GM12878 (cell line): Measurements from ENCODE around the gene SHROOM2. TPM values are rescaled to one million over a fixed set of nuclear protein-coding genes. Genes with fewer than 3 reads are reported as not detected.

Source experiments
- ATAC-seq: fragments of 200-7000 bp; cut with Tn5 transposase; 3 replicates; pipeline ENCODE4 v1.9.1; 2020; ENCODE audit warnings: mild to moderate bottlenecking, moderate library complexity
- BruUV-seq: library from RNA; stranded (reverse); fragments of 400-500 nt; replicated peaks from 2 replicates; lab custom pipeline; 2021; lab: Mats Ljungman, UMichigan
- CTCF ChIA-PET: fragments of 300-600 bp; sonication (Branson Sonifier 250); formaldehyde crosslinking; extraction: SDS; loops from one replicate; lab custom pipeline; 2021; ENCODE audit warnings: inconsistent platforms; lab: Yijun Ruan, JAX
- POLR2A ChIA-PET: fragments of 350-600 bp; formaldehyde crosslinking; extraction: SDS; loops from one replicate; lab custom pipeline; 2021; ENCODE audit warnings: inconsistent platforms; lab: Charles Lee
- RAD21 ChIA-PET: fragments of 300-600 bp; sonication (Branson Sonifier 250); formaldehyde crosslinking; loops from one replicate; lab custom pipeline; 2023; ENCODE audit warnings: antibody characterized with exemption; ENCODE audit not compliant: unreplicated experiment; lab: Charles Lee
- SMC1A ChIA-PET: fragments of 300-600 bp; sonication (Branson Sonifier 250); formaldehyde crosslinking; loops from one replicate; lab custom pipeline; 2023; ENCODE audit not compliant: unreplicated experiment, uncharacterized antibody; lab: Charles Lee
- DNase-seq: peaks from one replicate; pipeline ENCODE4 v3.0.0-alpha.2; 2011; ENCODE audit warnings: low read depth, low spot score
- FAIRE-seq: peaks from 3 replicates; lab custom pipeline; 2011; peaks lifted over from hg19 to GRCh38; lab: Jason Lieb, UNC
- H2AFZ ChIP-seq: 2 replicates; pipeline ENCODE4 v1.6.0; 2011; ENCODE audit warnings: low read depth, low read length, control low read depth; ENCODE audit not compliant: control insufficient read depth
- H3K27ac ChIP-seq: 2 replicates; pipeline ENCODE4 v1.5.1; 2011; ENCODE audit warnings: control low read depth; ENCODE audit not compliant: control insufficient read depth, insufficient read depth
- H3K27me3 ChIP-seq, 2 experiments: replicated peaks in 1 of 2; 2 replicates each; pipeline versions ENCODE4 v1.6.0 to v1.6.1; 2011; ENCODE audit warnings: low read length in 1 of 2; ENCODE audit not compliant: control insufficient read depth in 2 of 2, insufficient read depth in 2 of 2
- H3K36me3 ChIP-seq, 2 experiments: 2 replicates each; pipeline ENCODE4 v1.5.1; 2011; ENCODE audit warnings: low read length in 1 of 2; ENCODE audit not compliant: control insufficient read depth in 2 of 2, insufficient read depth in 2 of 2
- H3K4me1 ChIP-seq: 2 replicates; pipeline ENCODE4 v1.6.1; 2011; ENCODE audit warnings: mild to moderate bottlenecking, low read length, moderate library complexity, mixed read lengths; ENCODE audit not compliant: control insufficient read depth, insufficient read depth
- H3K4me2 ChIP-seq: 2 replicates; pipeline ENCODE4 v1.6.0; 2011; ENCODE audit warnings: control low read depth; ENCODE audit not compliant: control insufficient read depth, insufficient read depth
- H3K4me3 ChIP-seq: fragments of 200-600 bp; sonication (generic); 2 replicates; pipeline ENCODE4 v1.5.1; 2016
- H3K79me2 ChIP-seq: 2 replicates; pipeline ENCODE4 v1.6.0; 2011; ENCODE audit warnings: low read length; ENCODE audit not compliant: control insufficient read depth, insufficient read depth
- H3K9ac ChIP-seq: 2 replicates; pipeline ENCODE4 v1.8.0; 2011; ENCODE audit warnings: low read length, control low read depth, mixed read lengths; ENCODE audit not compliant: control insufficient read depth, insufficient read depth
- H3K9me3 ChIP-seq: replicated peaks from 3 replicates; pipeline ENCODE4 v1.5.1; 2011; ENCODE audit warnings: mild to moderate bottlenecking, low read length; ENCODE audit not compliant: control insufficient read depth, insufficient read depth
- H4K20me1 ChIP-seq: 2 replicates; pipeline ENCODE4 v1.6.0; 2011; ENCODE audit not compliant: control insufficient read depth, insufficient read depth
- BCL11A ChIP-seq: IDR thresholded peaks from 2 replicates; pipeline ENCODE4 v1.6.1; 2011; ENCODE audit warnings: low read depth, low read length
- BHLHE40 ChIP-seq, 2 experiments: fragments of 450-650 bp in 1 of 2; IDR thresholded peaks; 2 replicates each; pipeline ENCODE4 v1.6.1; 2011 to 2017; ENCODE audit warnings: low read depth in 2 of 2, borderline replicate concordance in 1 of 2, improper control_type of control experiment in 1 of 2, low read length in 1 of 2, mild to moderate bottlenecking in 1 of 2
- EGR1 ChIP-seq, 2 experiments: IDR thresholded peaks; 1 replicate in 1 of 2; 2 replicates in 1 of 2; pipeline ENCODE4 v1.6.1; 2011 to 2012; ENCODE audit warnings: low read depth in 2 of 2, low read length in 2 of 2, borderline replicate concordance in 1 of 2, mild to moderate bottlenecking in 1 of 2, moderate library complexity in 1 of 2
- JUNB ChIP-seq: IDR thresholded peaks from 2 replicates; pipeline ENCODE4 v1.6.1; 2016; ENCODE audit warnings: antibody characterized with exemption, mild to moderate bottlenecking
- MYB ChIP-seq: fragments of 150-350 bp; IDR thresholded peaks from 2 replicates; pipeline ENCODE4 v1.6.1; 2014; ENCODE audit warnings: mild to moderate bottlenecking, low read depth, low read length, borderline replicate concordance
- NFXL1 ChIP-seq: fragments of 450-650 bp; IDR thresholded peaks from 2 replicates; pipeline ENCODE4 v1.6.1; 2017; ENCODE audit warnings: antibody characterized with exemption, mild to moderate bottlenecking, borderline replicate concordance
- PML ChIP-seq: IDR thresholded peaks from 2 replicates; pipeline ENCODE4 v1.6.1; 2012; ENCODE audit warnings: low read length, inconsistent platforms
- SMAD1 ChIP-seq: fragments of 450-650 bp; IDR thresholded peaks from 2 replicates; pipeline ENCODE4 v1.6.1; 2018; ENCODE audit warnings: mild to moderate bottlenecking, low read depth; ENCODE audit not compliant: partially characterized antibody
- SPI1 ChIP-seq: IDR thresholded peaks from 2 replicates; pipeline ENCODE4 v1.6.1; 2011; ENCODE audit warnings: low read depth, mild to moderate bottlenecking, low read length, moderate library complexity, borderline replicate concordance; ENCODE audit not compliant: insufficient read depth
- TBL1XR1 ChIP-seq: IDR thresholded peaks from 2 replicates; pipeline ENCODE4 v1.6.1; 2012; ENCODE audit warnings: low read depth, low read length, improper control_type of control experiment
- ZSCAN29 ChIP-seq: fragments of 450-650 bp; IDR thresholded peaks from 2 replicates; pipeline ENCODE4 v1.6.1; 2017; ENCODE audit warnings: mild to moderate bottlenecking, moderate library complexity
- WGBS: methylation state at CpG from one replicate; pipeline ENCODE4 v1.1.6; 2016; ENCODE audit warnings: low lambda C conversion rate; ENCODE audit not compliant: insufficient replicate concordance, insufficient coverage; ENCODE audit errors: missing lambda C conversion rate; 5-methylcytosine and 5-hydroxymethylcytosine counted together
- in situ Hi-C: fragments of 300-500 bp; cut with MboI; formaldehyde crosslinking; loops from 9 replicates; pipeline ENCODE4 v1.14.3; 2018; ENCODE audit warnings: mixed read lengths
- intact Hi-C: fragments of 100-400 bp; cut with micrococcal nuclease; formaldehyde crosslinking; loops from one replicate; pipeline ENCODE4 v1.14.2; 2022; ENCODE audit not compliant: unreplicated experiment
- polyA plus RNA-seq, 11 experiments: library from polyadenylated mRNA; depleted of rRNA in 4 of 11; unstranded in 6 of 11; stranded (reverse) in 5 of 11; fragments of >200 nt; fragmentation: Nextera tagmentation in 4 of 11; fragmentation: Illumina TruSeq in 1 of 11; extraction: Ambion mirVana in 4 of 11; extraction: Trizol in 1 of 11; gene quantifications; 1 replicate in 1 of 11; 2 replicates in 10 of 11; pipeline versions ENCODE4 v1.2.1 to v1.2.3, GENCODE V29; 2011 to 2016; ENCODE audit warnings: inconsistent platforms in 2 of 11, missing spikeins in 2 of 11, low read depth in 1 of 11
- total RNA-seq, 4 experiments: library from RNA; depleted of rRNA in 3 of 4; stranded (reverse); fragments of >200 nt in 3 of 4; fragmentation: Illumina TruSeq in 1 of 4; extraction: Trizol in 1 of 4; gene quantifications; 2 replicates each; pipeline versions ENCODE4 v1.2.1 to v1.2.3, GENCODE V29; 2013 to 2021
- TF ChIP-seq, protein P1 (sequence below): IDR thresholded peaks from 2 replicates; pipeline ENCODE4 v1.6.1; 2011; ENCODE audit warnings: borderline replicate concordance, low read depth, mild to moderate bottlenecking, moderate library complexity, mixed read lengths, low read length; ENCODE audit not compliant: insufficient read depth; ENCODE audit errors: extremely low read length
- TF ChIP-seq, protein P2 (sequence below): IDR thresholded peaks from 2 replicates; pipeline ENCODE4 v1.6.1; 2011; ENCODE audit warnings: low read depth, mild to moderate bottlenecking, low read length, moderate library complexity, borderline replicate concordance; ENCODE audit errors: extremely low read depth
- TF ChIP-seq, protein P3 (sequence below): IDR thresholded peaks from 2 replicates; pipeline ENCODE4 v1.6.1; 2012; ENCODE audit warnings: low read depth, low read length, improper control_type of control experiment

The SHROOM2 gene
- total and polyA plus RNA-seq, 10 of the 15 experiments (the other 5 are each of a cell fraction or from before 2014, with no cell fraction given) = under 0.01 to 0.15 (median 0.09) TPM; not detected in 2

DNA sequence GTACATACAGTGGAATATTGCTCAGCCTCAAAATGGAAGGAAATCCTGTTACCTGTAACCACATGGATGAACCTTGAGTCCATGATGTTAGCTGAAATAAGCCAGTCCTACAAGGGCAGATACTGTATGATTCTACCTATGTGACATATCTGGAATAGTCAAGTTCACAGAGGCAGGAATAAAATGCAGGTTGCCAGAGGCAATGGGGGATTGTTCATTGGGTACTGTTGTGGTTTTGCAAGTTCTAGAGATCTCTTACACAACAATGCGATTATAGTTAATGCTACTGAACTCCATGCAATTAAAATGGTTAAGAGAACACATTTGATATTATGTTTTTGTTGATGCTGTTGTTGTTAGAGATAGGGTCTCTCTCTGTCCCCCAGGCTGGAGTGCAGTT is 74.6 kb downstream of the SHROOM2 start:
- ChIA-PET RAD21 (no interaction called here), POLR2A (no interaction called here), CTCF (no interaction called here), SMC1A (no interaction called here)
- BruUV-seq = no TSS peak
- no peaks in the 10 kb centered on the region for H3K36me3 ChIP-seq
- DNase-seq (no peak), ATAC-seq (no peak), FAIRE-seq (no peak)
- no peak overlapping the region for H3K4me3 ChIP-seq
- H2AFZ ChIP-seq = no peak overlapping the region
- no peak overlapping the region for H3K4me2 ChIP-seq
- in situ Hi-C loops (no loop called here), intact Hi-C loops (no loop called here)
- H3K27me3 ChIP-seq = no peaks in the 10 kb centered on the region; a peak in 1 of 4 replicates
- H3K9ac ChIP-seq = no peak overlapping the region
- TF ChIP-seq JUNB = no peak
- TF ChIP-seq EGR1 (IDR thresholded peaks at IDR 0.05; ENCODE audit: borderline replicate concordance in 1 of 2, low read depth in 2 of 2, low read length in 2 of 2) = no peak
- TF ChIP-seq SMAD1 = no peak
- TF ChIP-seq PML = no peak
- TF ChIP-seq NFXL1 = no peak
- TF ChIP-seq BHLHE40 (IDR thresholded peaks at IDR 0.05; ENCODE audit: borderline replicate concordance in 1 of 2, low read depth in 2 of 2, low read length in 1 of 2) = no peak
- TF ChIP-seq, protein P1, sequence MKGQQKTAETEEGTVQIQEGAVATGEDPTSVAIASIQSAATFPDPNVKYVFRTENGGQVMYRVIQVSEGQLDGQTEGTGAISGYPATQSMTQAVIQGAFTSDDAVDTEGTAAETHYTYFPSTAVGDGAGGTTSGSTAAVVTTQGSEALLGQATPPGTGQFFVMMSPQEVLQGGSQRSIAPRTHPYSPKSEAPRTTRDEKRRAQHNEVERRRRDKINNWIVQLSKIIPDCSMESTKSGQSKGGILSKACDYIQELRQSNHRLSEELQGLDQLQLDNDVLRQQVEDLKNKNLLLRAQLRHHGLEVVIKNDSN = no peak
- TF ChIP-seq BCL11A = no peak
- no peak for TF ChIP-seq TBL1XR1
- TF ChIP-seq MYB = no peak
- no peak for TF ChIP-seq SPI1
- no peak for TF ChIP-seq ZSCAN29
- TF ChIP-seq, protein P2, sequence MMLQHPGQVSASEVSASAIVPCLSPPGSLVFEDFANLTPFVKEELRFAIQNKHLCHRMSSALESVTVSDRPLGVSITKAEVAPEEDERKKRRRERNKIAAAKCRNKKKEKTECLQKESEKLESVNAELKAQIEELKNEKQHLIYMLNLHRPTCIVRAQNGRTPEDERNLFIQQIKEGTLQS = no peak
- TF ChIP-seq, protein P3, sequence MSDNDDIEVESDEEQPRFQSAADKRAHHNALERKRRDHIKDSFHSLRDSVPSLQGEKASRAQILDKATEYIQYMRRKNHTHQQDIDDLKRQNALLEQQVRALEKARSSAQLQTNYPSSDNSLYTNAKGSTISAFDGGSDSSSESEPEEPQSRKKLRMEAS = no peak
- 40% methylated on average over 1 of the region's 1 CpG for WGBS
- H3K4me1 ChIP-seq = no peaks in the 10 kb centered on the region
- H3K79me2 ChIP-seq = no peaks in the 10 kb centered on the region
- no peaks in the 10 kb centered on the region for H3K9me3 ChIP-seq
- H4K20me1 ChIP-seq = no peaks in the 10 kb centered on the region
- no peak overlapping the region for H3K27ac ChIP-seq
